IMR-90 (cell line): ENCODE results near the gene TOR2A. TPM values are rescaled to one million over a fixed set of nuclear protein-coding genes. Genes with fewer than 3 reads are reported as not detected.

Experiments
- ATAC-seq: fragments of 200-7000 bp; cut with Tn5 transposase; 2 replicates; pipeline ENCODE4 v1.9.1; 2020; ENCODE audit warnings: low read depth, mild to moderate bottlenecking, moderate library complexity
- BruUV-seq: library from RNA; stranded (reverse); fragments of 400-500 nt; replicated peaks from 2 replicates; lab custom pipeline; 2021; lab: Mats Ljungman, UMichigan
- CTCF ChIA-PET: fragments of 300-600 bp; formaldehyde crosslinking; extraction: SDS; loops from one replicate; lab custom pipeline; 2021; ENCODE audit warnings: antibody characterized with exemption; lab: Yijun Ruan, JAX
- POLR2A ChIA-PET: fragments of 300-600 bp; sonication (Branson Sonifier 250); formaldehyde crosslinking; loops from one replicate; lab custom pipeline; 2022; ENCODE audit warnings: antibody characterized with exemption; ENCODE audit not compliant: unreplicated experiment; lab: Charles Lee
- DNase-seq: peaks from one replicate; pipeline ENCODE4 v3.0.0; 2013
- H2AFZ ChIP-seq: replicated peaks from 2 replicates; pipeline ENCODE3; 2013; ENCODE audit warnings: low read length, mild to moderate bottlenecking; ENCODE audit not compliant: poor library complexity
- H2AK5ac ChIP-seq: 2 replicates; pipeline ENCODE4 v1.6.1; 2013; ENCODE audit warnings: low read depth, low read length, inconsistent platforms
- H2AK9ac ChIP-seq: replicated peaks from 2 replicates; pipeline ENCODE3; 2013; ENCODE audit warnings: mild to moderate bottlenecking, low read depth, low read length, moderate library complexity; ENCODE audit not compliant: poor library complexity
- H2BK120ac ChIP-seq: 2 replicates; pipeline ENCODE4 v1.6.1; 2013; ENCODE audit warnings: low read depth, low read length, inconsistent platforms
- H2BK15ac ChIP-seq: 3 replicates; pipeline ENCODE4 v1.6.1; 2013; ENCODE audit warnings: low read depth, low read length, inconsistent platforms
- H2BK20ac ChIP-seq: 2 replicates; pipeline ENCODE4 v1.6.1; 2013; ENCODE audit warnings: low read depth, mild to moderate bottlenecking, inconsistent platforms, low read length, moderate library complexity
- H2BK5ac ChIP-seq: 2 replicates; pipeline ENCODE4 v1.6.1; 2013; ENCODE audit warnings: mild to moderate bottlenecking, low read depth, low read length, inconsistent platforms; ENCODE audit not compliant: poor library complexity, severe bottlenecking
- H3K14ac ChIP-seq: replicated peaks from 2 replicates; pipeline ENCODE4 v1.6.1; 2013; ENCODE audit warnings: low read depth, low read length, inconsistent platforms
- H3K18ac ChIP-seq: 2 replicates; pipeline ENCODE4 v1.6.1; 2013; ENCODE audit warnings: low read depth, low read length, control low read depth
- H3K23ac ChIP-seq: 2 replicates; pipeline ENCODE4 v1.6.1; 2013; ENCODE audit warnings: low read depth, low read length, inconsistent platforms
- H3K27ac ChIP-seq: 2 replicates; pipeline ENCODE4 v1.5.1; 2013; ENCODE audit warnings: mild to moderate bottlenecking, control low read depth, low read length; ENCODE audit not compliant: insufficient read depth
- H3K27me3 ChIP-seq: 2 replicates; pipeline ENCODE4 v1.6.1; 2013; ENCODE audit warnings: low read length; ENCODE audit not compliant: control insufficient read depth, insufficient read depth
- H3K36me3 ChIP-seq: 2 replicates; pipeline ENCODE4 v1.6.1; 2013; ENCODE audit warnings: low read length, mixed read lengths; ENCODE audit not compliant: control insufficient read depth, insufficient read depth
- H3K4ac ChIP-seq: 2 replicates; pipeline ENCODE4 v1.6.1; 2013; ENCODE audit warnings: low read depth, low read length, inconsistent platforms
- H3K4me1 ChIP-seq: 2 replicates; pipeline ENCODE4 v1.6.1; 2013; ENCODE audit warnings: low read length, mixed read lengths; ENCODE audit not compliant: control insufficient read depth, insufficient read depth
- H3K4me2 ChIP-seq: 2 replicates; pipeline ENCODE4 v1.6.1; 2013; ENCODE audit warnings: low read depth, mild to moderate bottlenecking, control low read depth, low read length, moderate library complexity
- H3K4me3 ChIP-seq: 2 replicates; pipeline ENCODE4 v1.5.1; 2013; ENCODE audit warnings: low read depth, mild to moderate bottlenecking, control low read depth, low read length, moderate library complexity; ENCODE audit not compliant: insufficient read depth
- H3K56ac ChIP-seq: 2 replicates; pipeline ENCODE4 v1.6.1; 2013; ENCODE audit warnings: low read length, inconsistent platforms; ENCODE audit not compliant: insufficient read depth; ENCODE audit errors: extremely low read depth
- H3K79me1 ChIP-seq, 2 experiments: 2 replicates each; pipeline ENCODE4 v1.6.1; 2013; ENCODE audit warnings: low read length in 2 of 2, inconsistent platforms in 1 of 2, low read depth in 1 of 2
- H3K9ac ChIP-seq: 2 replicates; pipeline ENCODE4 v1.6.1; 2013; ENCODE audit warnings: low read depth, low read length, control low read depth
- H3K9me1 ChIP-seq: 2 replicates; pipeline ENCODE4 v1.6.1; 2013; ENCODE audit warnings: low read length, inconsistent platforms; ENCODE audit not compliant: insufficient read depth
- H3K9me3 ChIP-seq: 2 replicates; pipeline ENCODE4 v1.6.1; 2013; ENCODE audit warnings: low read length; ENCODE audit not compliant: control insufficient read depth, insufficient read depth
- H4K20me1 ChIP-seq: 2 replicates; pipeline ENCODE4 v1.6.1; 2013; ENCODE audit warnings: low read length, inconsistent platforms; ENCODE audit not compliant: insufficient read depth
- H4K5ac ChIP-seq: 2 replicates; pipeline ENCODE4 v1.6.1; 2013; ENCODE audit warnings: mild to moderate bottlenecking, low read depth, low read length, control low read depth
- H4K8ac ChIP-seq, 2 experiments: 2 replicates each; pipeline ENCODE4 v1.6.1; 2013; ENCODE audit warnings: low read depth in 2 of 2, low read length in 2 of 2, control low read depth in 1 of 2, inconsistent platforms in 1 of 2
- H4K91ac ChIP-seq: 2 replicates; pipeline ENCODE4 v1.6.1; 2013; ENCODE audit warnings: low read depth, low read length, inconsistent platforms; ENCODE audit not compliant: insufficient read depth
- CHD1 ChIP-seq: IDR thresholded peaks from 2 replicates; pipeline ENCODE4 v1.6.1; 2012; ENCODE audit warnings: low read depth, low read length, improper control_type of control experiment
- CTCF ChIP-seq: conservative IDR thresholded peaks from 2 replicates; pipeline ENCODE4 v1.5.1; 2012; ENCODE audit warnings: mild to moderate bottlenecking, low read depth, low read length, improper control_type of control experiment
- ELK1 ChIP-seq: fragments of 150-350 bp; IDR thresholded peaks from 2 replicates; pipeline ENCODE4 v1.6.1; 2016; ENCODE audit warnings: low read depth, mild to moderate bottlenecking, low read length, moderate library complexity, borderline replicate concordance
- MAFK ChIP-seq: IDR thresholded peaks from 2 replicates; pipeline ENCODE4 v1.6.1; 2012; ENCODE audit warnings: low read depth, low read length, improper control_type of control experiment
- NFE2L2 ChIP-seq: fragments of 150-350 bp; IDR thresholded peaks from 2 replicates; pipeline ENCODE4 v1.6.1; 2016; ENCODE audit warnings: low read depth, mild to moderate bottlenecking, low read length
- POLR2A ChIP-seq: IDR thresholded peaks from 2 replicates; pipeline ENCODE4 v1.6.1; 2012; ENCODE audit warnings: mild to moderate bottlenecking, low read depth, low read length
- RCOR1 ChIP-seq: IDR thresholded peaks from 2 replicates; pipeline ENCODE4 v1.6.1; 2012; ENCODE audit warnings: mild to moderate bottlenecking, low read length, improper control_type of control experiment; ENCODE audit not compliant: insufficient replicate concordance
- WGBS, 2 experiments: methylation state at CpG; one replicate each; pipeline versions ENCODE4 v1.1.5 to v1.1.7; 2013; ENCODE audit warnings: missing lambda C conversion rate in 2 of 2; ENCODE audit not compliant: insufficient read length in 1 of 2; ENCODE audit errors: extremely low coverage in 2 of 2; 5-methylcytosine and 5-hydroxymethylcytosine counted together
- dilution Hi-C: fragments of 300-500 bp; cut with HindIII; formaldehyde crosslinking; loops from one replicate; pipeline ENCODE4 v1.14.3; 2018; ENCODE audit warnings: low sequenced_read_pairs; ENCODE audit not compliant: unreplicated experiment
- in situ Hi-C: fragments of 300-500 bp; cut with MboI; formaldehyde crosslinking; loops from 3 replicates; pipeline ENCODE4 v1.14.3; 2019; ENCODE audit warnings: low sequenced_read_pairs, inconsistent platforms, mixed read lengths
- intact Hi-C: fragments of 100-400 bp; cut with micrococcal nuclease; formaldehyde crosslinking; loops from 2 replicates; pipeline ENCODE4 v1.10.0; 2022
- polyA plus RNA-seq, 3 experiments: library from polyadenylated mRNA; depleted of rRNA; stranded (reverse); fragments of >200 nt; gene quantifications; 2 replicates each; pipeline ENCODE4 v1.2.3, GENCODE V29; 2012; ENCODE audit warnings: low replicate concordance in 1 of 3
- total RNA-seq: library from RNA; depleted of rRNA; stranded (reverse); fragments of >200 nt; gene quantifications from 2 replicates; pipeline ENCODE4 v1.2.3, GENCODE V29; 2012
- TF ChIP-seq, protein P1 (sequence below): fragments of 150-350 bp; IDR thresholded peaks from 2 replicates; pipeline ENCODE4 v1.6.1; 2017; ENCODE audit warnings: mild to moderate bottlenecking, antibody characterized with exemption, low read length, low read depth

Gene TOR2A
- total and polyA plus RNA-seq, 2 of the 4 experiments (the other 2 are of a cell fraction), result 0.90 to 12.5 TPM

GRCh38 chr9:127706836-127707241 is 28.3 kb downstream of the TOR2A start, which contains the start of gene CFAP157:
Gene CFAP157, plus strand, starts transcription at chr9:127706988. Its CDS starts 44 bp downstream, at chr9:127707032.
- Histone ChIP-seq H2AK5ac (no peak within 1 kb of the TSS; the same call in 1 of the 2 replicates), H3K4me1 (no peaks in the 10 kb centered on the region), H2AFZ (no peak within 1 kb of the TSS), H2BK120ac (no peak within 1 kb of the TSS), H3K14ac (no peak within 1 kb of the TSS), H4K5ac (no peak within 1 kb of the TSS), H2BK20ac (no peak within 1 kb of the TSS), H4K8ac (no peak within 1 kb of the TSS), H3K27ac (no peak within 1 kb of the TSS), H3K4me3 (no peak within 1 kb of the TSS), H3K4me2 (no peak within 1 kb of the TSS), H3K23ac (no peak within 1 kb of the TSS), H3K56ac (no peak within 1 kb of the TSS), H2BK5ac (no peak within 1 kb of the TSS), H3K18ac (no peak within 1 kb of the TSS), H4K20me1 (no peaks in the 10 kb centered on the region), H3K9me1 (no peaks in the 10 kb centered on the region), H4K91ac (no peak within 1 kb of the TSS), H2BK15ac (no peak within 1 kb of the TSS), H3K4ac (no peak within 1 kb of the TSS), H3K79me1 (no peaks in the 10 kb centered on the region), H2AK9ac (no peak within 1 kb of the TSS), H3K9me3 (no peaks in the 10 kb centered on the region), H3K36me3 (no peaks in the 10 kb centered on the region), H3K9ac (no peak within 1 kb of the TSS), H3K27me3 (no peaks in the 10 kb centered on the region; the same call in 1 of the 2 replicates)
- intact Hi-C loops, result no loop called here
- ChIA-PET POLR2A (no interaction called here), CTCF (no interaction called here)
- in situ Hi-C loops, result no loop called here
- WGBS, 2 experiments, result 71% methylated on average over 8 of the region's 11 CpGs; no CpG with 5 or more reads in 1 of the 2 experiments
- ATAC-seq (peak; percentile 46; the same call in 1 of the 2 replicates), DNase-seq (no peak)
- BruUV-seq, result no TSS peak
- dilution Hi-C loops, result no loop called here
- no peak for TF ChIP-seq POLR2A
- no peak for TF ChIP-seq ELK1
- no peak for TF ChIP-seq RCOR1
- no peak for TF ChIP-seq NFE2L2
- no peak for TF ChIP-seq CHD1
- TF ChIP-seq CTCF, result no peak
- TF ChIP-seq MAFK, result no peak
- TF ChIP-seq, protein P1, sequence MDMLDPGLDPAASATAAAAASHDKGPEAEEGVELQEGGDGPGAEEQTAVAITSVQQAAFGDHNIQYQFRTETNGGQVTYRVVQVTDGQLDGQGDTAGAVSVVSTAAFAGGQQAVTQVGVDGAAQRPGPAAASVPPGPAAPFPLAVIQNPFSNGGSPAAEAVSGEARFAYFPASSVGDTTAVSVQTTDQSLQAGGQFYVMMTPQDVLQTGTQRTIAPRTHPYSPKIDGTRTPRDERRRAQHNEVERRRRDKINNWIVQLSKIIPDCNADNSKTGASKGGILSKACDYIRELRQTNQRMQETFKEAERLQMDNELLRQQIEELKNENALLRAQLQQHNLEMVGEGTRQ, result no peak
